Activated CD8-positive, alpha-beta memory T cell treated with anti-CD3 and anti-CD28 coated beads for 48 hours (primary cell): ENCODE results near the gene RCOR2.

Source experiments
- DNase-seq, 3 experiments: peaks; one replicate each; pipeline ENCODE4 v3.0.0-alpha.2; 2020; ENCODE audit warnings: low read depth in 2 of 3, low spot score in 2 of 3

Gene RCOR2

DNA sequence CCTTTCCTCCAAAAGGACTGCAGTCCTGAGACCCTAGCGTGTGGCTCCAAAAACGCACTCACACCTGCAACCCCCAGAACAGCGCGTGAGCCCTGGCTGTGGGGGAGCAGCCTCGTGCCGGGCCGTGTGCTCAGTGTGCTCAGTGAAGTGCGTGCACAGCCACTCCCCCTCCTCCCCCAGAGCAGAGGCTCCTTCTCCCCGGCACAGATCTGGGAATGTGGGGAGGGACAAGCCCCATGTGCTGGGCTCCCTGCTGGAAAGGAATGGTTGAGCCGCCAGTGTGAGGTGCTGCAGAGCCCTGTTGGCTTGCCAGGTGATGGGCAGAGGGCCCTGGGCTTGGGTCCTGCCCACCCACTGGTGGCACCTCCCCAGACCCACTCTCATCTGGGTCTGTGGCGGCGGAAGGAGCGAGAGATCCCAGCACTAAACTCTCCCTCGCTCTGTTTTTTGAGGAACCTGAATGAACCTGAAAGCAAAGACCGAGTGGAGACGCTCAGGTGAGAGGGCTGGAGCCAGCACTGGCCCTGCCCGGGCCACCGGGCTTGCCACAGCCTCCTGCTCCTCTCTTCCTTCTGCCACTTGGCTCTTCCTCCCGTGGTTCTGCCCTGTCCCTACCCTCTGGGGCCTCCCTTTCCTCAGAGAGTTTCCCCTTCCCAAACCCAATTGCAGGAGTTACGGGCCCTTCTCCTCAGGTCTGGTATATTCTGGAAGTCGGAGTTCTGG, 9.0 kb downstream of the RCOR2 start:
- no peak for DNase-seq

DNA sequence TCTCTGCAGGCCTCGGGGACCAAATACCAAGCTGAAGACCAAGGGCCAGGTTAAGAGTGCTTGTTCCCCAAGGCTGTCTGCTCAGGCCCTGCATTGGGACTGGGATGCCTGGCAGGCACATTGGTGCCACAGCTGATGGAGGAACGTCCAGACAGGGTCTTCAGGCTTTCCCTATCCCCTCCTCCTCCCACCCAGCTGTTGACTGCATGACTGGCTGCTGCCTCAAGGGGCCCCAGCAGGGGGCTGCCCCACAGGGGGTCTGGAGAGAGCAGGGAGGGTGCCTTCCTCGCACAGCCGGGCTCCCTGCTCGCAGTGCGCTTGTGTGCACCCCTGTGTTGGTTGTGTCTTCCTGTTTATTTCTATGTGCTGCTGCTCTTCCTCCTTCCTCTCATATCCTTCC, 9.9 kb downstream of the RCOR2 start:
- no peak for DNase-seq

DNA sequence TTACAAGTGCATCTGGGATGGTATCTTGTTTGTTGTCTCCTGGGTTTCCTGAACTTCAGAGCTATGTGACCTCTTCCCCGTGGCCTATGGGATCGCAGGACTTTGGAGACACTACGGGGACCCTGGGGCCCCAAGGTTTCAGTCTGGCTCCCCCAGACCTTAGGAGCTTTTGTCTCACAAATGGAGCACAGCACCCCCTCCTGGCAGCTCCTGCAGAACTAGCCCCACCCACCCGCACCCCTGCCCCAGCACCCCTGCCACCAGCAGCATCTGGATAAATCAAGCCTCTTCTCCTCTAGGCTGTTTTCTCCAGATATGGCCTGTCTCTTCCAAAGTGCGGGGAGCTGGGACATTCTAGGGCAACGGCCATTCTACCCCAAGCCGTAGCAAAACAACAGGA, 10.4 kb downstream of the RCOR2 start:
- DNase-seq: no peak

DNA sequence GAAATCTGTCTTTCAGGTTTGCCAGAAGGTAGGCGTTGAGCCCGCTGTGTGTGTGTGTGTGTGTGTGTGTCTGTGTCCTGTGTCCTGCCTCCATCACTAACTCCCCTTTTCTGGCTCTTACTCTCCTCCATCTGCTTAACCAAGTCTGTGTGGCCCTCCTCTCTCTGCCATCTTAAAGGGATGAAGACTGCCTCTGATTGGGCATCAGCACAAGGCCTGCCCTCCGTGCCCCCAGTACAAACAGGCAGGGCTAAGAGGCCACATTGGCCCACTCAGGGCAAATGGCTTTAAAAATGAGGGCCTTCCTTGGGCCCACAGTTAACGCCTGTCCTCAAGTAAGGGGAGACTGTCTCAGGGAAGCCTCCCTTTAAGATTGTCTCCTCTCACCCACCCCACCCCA, 10.9 kb downstream of the RCOR2 start:
- no peak for DNase-seq

DNA sequence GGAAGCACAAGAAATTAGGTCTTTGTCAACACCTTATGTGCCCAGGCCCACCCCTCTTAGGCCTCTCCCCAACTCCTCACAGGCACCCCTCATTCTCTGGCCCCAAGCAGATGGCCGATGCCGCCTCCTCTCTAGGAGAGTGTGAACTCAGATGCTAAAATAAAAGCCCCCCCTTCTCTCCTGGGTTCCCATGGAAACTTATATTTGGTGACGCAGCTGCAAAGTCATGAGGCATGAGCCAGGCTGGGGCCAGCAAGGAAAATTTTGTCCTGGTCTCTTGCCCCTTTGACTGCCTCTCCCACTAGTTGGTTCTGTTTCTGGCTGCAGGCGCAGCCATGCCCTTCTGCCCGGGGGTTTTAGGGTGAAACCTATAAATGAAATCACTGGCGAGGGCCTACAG, 11.8 kb downstream of the RCOR2 start:
- DNase-seq: no peak

DNA sequence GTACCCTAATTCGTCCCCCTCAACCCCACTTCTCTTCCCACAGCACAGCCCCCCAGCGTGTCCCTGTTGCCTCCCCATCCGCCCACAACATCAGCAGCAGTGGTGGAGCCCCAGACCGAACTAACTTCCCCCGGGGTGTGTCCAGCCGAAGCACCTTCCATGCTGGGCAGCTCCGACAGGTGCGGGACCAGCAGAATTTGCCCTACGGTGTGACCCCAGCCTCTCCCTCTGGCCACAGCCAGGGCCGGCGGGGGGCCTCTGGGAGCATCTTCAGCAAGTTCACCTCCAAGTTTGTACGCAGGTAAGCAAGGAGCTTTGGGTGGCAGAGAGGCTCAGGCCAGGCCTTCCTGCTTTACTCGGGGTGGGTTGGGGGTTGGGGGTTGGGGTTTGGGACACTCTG, 12.2 kb downstream of the RCOR2 start:
- DNase-seq: no peak

DNA sequence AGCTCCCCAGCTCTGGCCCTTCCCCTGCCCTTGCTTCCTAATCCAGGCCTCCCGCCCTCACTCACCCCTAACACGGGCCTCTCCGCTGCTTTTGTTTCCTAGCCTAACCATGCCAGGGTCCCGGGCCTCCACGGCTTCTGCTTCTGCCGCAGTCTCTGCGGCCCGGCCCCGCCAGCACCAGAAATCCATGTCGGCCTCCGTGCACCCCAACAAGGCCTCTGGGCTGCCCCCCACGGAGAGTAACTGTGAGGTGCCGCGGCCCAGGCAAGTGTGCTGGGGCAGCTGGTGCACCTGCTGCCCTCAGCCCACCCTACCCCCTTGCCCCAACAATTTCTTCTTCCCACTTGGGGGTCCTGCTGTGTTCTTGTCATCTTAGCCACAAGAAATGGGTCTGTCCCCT, 13.1 kb downstream of the RCOR2 start:
- no peak for DNase-seq

DNA sequence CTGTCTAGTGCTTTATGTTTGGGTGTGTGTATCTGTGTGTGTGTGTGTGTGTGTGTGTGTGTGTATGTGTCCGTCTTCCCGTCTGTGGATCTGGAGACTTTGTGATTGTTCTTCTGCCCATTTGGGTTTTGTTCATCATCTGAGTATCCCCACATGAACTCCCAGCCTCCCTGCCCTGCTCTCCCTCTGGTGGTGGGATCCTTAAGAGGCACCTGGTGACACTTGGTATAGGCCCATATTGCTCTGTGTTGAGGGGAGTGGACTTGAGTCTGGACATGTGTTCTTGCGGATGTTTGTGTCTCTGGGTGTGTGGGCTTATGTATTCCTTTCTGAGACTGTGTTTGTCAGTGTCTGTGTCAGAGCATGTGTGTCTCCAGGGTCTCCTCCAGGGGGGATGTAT, 15.3 kb downstream of the RCOR2 start:
- no peak for DNase-seq

DNA sequence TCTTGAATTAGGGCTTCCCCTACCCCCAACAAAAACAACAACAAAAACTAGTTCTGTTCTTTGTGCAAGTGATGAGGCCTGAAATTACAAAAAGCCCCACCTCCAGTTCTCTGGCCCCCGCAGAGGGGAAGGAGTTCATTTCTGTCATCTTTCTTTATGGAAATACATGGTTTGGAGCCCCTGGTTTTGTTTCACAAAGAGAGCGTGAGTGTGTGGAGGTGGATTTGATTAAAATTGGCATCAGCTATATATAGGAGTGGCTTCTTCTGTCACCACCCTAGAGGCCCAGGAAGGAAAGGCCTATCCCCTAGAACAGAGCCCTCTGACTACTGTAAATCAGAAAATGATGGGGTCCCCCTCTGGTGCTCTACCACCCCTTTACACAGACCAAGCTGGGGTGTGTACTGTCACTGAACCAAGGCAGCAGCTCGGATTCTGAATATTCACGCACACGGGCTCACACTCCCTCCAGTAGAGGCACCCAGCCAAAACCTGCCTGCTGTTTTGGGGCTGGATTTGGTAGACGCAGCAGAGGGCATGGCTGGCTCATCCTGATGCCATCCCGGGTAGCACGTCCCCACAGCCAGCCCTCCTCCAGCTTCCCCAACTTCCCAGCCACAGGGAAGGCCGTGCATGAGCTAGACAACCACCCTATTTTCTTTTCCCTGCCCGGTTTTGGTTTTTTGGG, 19.4 kb downstream of the RCOR2 start:
- no peak for DNase-seq

DNA sequence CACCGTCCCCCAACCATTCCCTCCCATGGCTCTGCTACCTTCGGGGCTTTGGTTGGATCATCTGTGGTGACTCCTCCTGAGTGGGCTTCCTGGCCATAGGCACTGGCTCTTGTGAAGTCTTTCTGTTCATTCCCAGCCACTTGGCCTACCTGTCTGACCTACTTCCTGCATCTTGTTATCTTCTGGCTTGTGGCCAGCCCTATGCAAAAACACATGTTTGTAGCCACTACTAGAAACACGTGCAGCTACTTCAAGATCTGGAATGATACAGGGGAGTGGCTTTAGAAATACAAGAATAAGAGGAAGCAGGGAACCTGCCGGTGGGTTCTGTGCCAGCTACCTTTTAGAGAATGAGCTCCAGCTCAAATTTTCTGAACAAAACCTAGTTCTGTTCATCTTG, 20.9 kb downstream of the RCOR2 start:
- DNase-seq: no peak

DNA sequence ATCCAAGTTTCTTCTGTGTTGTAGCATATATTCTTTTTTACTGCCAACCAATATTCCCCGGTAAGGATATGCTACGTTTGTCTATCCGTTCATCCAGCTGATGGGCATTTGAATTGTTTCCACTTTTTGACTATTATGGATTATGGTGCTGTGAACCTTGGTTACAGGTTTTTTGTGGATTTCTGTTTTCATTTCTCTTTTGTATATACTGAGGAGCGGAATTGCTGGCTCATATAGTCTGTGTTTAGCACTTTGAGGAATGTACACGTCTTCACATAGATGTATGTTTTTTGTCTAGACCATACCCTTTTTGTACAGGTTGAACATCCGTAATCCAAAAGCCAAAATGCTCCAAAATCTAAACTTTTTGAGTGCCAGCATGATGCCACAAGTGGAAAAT, 23.6 kb downstream of the RCOR2 start:
- no peak for DNase-seq

DNA sequence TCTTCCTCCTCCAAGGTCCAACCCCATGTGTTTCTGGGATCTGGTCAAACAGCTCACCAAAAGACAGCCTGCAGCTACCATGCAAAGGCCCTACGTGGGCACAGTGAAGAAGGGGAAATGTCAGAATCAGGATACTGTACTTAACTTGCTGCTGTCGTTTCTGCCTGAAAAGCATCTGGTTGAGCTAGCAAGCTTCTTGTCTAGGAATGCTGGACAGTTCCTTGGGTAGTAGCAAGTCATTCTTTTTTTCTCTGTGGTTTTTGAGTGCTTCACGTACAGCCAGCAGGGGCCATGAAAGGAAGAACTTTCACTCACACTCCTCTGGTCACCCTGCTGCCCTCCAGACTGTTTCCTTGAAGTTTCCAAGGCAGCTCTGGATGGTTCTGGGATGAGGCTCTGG, 24.7 kb downstream of the RCOR2 start:
- no peak for DNase-seq

DNA sequence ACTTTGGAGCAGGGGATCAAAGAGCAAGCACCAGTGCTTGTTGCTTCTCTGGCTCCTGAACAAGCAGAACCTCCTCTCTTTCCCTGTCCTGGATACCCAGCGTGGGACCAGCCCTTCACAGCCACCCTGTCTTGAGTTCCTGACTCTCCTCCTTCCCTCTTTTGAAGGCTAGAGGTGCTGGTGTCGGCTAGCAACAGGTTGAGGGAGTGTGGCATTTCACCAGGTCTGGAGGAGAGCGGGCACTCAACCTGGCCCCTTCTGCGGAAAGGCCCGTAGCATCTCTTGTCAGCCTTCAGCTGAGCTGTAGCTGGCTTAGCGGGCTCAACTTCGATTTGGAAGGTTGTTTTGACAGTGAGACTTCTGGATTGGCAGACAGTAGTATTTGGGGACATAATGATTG, 26.6 kb downstream of the RCOR2 start:
- DNase-seq: no peak

DNA sequence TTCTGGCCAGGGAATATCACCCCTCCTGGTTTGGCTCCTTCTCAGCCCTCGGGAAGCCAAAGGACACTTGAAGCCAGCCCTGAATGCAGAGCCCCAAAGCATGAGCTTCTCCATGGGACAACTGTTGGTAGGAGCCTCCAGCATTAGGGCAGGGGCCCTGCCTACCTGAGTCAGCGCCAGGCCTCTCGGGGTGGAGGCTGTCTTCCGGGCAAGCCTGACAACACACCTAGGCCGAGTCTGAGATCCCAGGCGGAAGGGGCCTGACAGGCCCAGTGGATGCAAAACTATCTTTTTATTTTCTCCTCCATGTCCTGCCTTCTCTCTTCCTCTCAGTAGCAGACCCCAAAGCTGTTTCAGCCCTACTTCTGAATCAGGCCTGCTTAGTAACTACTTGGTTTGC, 27.6 kb downstream of the RCOR2 start:
- DNase-seq: no peak

DNA sequence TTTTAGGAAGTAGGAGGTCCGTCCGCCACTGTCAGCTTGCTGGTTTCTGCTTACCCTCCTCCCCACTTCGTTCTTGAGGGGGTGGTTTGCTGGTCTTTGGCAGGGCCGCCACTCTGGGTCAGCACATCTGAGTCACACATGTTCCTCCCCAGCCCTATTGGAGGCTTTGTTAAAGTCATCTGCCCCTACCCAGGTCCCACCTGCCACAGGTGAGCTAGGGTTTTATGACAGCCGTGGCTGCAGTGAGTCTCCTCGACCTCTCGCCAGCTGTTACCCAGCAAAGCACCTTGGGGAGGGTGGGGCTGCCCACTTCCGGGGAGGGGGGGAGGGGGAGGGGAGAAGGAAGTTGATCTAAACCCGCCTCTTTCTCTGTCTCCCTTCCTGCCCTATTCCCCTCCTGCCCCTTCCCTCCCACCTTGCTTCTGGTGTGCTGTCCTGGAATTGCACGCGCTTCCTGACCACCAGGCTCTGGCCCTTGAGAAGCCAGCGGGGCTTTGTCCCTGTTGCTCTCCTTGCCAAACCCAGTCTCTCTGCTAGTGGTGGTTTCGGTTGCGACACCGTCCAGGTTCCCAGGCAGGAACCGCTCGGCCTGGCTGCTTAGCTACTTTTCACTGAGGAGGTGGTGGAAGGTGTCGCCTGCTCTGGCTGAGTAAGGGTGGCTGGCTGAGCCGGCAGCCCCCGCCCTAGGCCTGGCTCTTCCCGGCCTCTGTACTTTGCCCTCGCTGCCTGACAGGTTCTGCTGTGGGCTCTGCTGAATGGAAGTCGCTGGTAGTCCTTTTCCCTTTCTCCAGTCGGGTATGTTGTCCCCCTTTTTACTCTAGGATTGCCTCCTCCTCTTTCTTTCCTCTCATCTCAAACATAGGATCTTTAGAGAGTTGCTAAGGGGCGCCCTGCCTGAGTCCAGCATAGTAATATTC, 28.5 kb downstream of the RCOR2 start:
- peak; percentile 23 to 42 (median 33) for DNase-seq

DNA sequence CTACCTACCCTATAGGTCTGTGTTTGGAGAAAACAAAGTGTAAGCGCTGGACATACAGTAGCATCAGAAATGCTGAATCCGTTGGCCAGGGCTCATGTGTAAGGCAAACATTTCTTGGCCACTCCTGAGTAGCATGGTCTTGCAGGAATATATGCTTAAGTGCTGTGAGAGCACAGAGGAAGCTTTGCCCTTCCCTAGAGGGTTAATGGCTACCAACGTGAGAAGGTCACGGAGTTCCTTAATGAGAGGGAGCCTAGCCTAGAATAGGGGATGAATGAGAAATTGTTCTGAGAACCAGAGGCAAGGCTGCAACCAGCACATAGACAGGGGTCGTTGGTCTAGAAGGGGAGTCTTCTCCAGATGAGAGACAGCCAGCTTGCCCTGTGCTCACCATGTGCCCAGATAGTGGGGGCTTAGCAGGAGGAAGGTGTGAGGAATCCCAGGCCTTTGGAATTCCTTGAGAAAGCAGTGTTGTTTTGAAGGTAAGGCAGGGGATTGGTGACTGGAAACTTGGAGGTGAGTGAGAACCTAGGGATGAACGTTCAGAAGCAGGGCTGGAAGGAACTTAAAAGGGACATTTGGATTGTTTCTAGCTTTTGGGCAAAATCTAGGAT, 29.5 kb downstream of the RCOR2 start:
- DNase-seq: no peak

DNA sequence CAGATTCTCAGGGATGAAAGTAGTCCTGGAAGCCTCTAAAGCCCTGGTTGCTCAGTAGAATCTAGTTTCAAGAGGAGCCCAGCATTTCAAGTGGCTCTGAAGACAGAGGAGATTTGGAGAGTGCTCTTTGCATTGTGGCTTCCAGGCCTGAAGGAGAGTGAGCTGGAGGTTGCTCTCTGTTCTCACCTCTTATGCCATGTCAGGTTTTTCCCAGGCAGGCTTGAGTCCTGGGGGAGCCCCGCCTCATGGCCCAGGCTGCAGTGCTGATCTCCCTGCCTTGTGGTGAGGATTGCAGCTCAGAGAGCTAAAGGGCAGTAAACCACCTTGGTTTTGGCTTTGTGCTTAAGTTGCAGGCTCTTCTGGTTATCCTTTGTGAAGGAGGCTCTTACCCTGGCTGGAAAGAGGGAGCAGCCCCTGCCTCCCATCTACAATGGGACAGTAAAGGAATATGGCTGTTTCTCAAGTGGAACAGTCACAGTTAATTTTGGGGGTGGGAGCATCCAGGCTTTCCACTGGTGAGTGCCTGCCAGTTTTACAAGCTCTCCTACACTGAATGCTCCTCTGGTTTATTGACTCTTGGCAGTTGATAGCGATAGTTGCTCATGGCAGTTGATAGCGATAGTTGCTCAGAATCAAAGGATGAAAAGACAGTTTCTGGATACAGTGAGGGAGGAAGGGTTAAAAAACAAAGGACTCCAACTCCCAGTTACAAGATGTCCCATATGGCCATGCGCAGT, 32.6 kb downstream of the RCOR2 start:
- DNase-seq: no peak

DNA sequence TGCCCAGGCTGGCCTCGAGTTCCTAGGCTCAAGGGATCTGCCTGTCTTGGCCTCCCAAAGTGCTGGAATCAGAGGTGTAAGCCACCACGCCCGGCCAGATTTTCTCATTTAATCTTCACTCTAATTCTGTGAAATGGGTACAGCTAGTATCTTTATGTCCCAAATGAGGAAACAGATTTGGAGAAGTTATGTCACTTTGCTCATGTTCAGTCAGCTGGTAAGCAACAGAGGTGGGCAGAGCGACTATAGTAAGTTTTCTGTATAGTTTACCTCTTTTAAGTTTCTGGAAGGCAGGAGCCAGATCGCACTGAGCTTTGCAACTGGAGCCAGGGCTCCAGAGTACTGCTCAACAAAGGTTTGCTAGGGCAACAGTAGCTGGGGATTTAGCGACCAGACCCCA, 33.2 kb downstream of the RCOR2 start:
- DNase-seq: no peak

DNA sequence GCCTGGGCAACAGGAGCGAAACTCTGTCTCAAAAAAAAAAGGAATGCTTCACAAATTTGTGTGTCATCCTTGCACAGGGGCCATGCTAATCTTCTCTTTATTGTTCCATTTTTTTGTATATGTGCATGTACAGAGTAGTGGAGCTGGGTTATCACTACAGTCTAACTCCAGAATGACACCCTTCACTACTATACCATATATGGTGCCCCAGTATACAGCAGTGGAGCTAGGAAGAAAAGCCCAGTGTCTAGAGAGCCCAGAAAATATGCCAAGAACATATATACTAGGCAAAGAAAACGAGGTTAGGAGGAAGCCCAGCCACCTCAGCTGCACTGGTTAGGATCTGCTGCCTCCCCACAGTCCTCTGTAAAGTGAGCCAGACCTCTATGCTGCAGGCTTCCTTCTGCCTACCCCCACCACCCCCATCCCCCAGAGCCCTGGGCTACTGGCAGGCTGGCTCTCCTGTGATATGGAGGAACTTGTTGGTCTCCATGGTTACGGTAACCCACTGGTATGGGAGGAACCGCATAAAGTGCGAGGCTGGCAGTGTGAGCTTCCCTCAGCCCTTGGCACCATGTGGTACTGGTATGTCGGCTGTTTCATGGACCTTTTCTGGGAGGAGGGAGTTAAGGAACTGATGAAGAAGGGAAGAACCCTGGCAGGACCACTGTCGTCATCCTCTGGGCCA, 34.3 kb downstream of the RCOR2 start:
- DNase-seq: no peak

DNA sequence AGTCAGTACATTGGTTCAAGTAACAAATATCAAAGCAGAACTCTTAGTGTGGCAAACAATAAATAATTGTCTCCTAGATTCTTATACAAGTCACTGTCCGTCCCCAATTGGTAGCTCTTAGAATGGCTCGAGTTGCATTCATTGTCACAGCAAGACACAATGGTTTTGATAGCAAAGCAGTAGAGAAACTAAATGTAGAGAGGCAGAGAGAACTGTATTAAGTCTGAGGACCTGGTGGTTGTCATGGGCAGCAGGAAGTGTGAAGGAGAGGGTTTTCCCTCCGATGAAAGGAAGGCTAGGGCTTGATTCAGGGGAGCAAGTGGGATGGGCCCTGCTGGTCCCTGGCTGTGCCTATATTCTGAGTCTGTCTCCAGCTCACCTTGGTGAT, 36.6 kb downstream of the RCOR2 start:
- no peak for DNase-seq
